H9 (cell line): ENCODE data around the gene EML1. TPM values are rescaled to one million over a fixed set of nuclear protein-coding genes. Genes with fewer than 3 reads are reported as not detected.

Experiments
- DNase-seq: peaks from one replicate; pipeline ENCODE4 v3.0.0-alpha.2; 2017
- H2AFZ ChIP-seq: one replicate; pipeline ENCODE4 v1.6.1; 2013; ENCODE audit warnings: mild to moderate bottlenecking, low read length, control low read depth, moderate library complexity
- H2AK5ac ChIP-seq: 2 replicates; pipeline ENCODE4 v1.6.1; 2013; ENCODE audit warnings: low read length, control low read depth, mixed read lengths; ENCODE audit not compliant: insufficient read length
- H2BK120ac ChIP-seq: one replicate; pipeline ENCODE4 v1.6.1; 2013; ENCODE audit warnings: low read depth, mild to moderate bottlenecking, low read length, control low read depth, inconsistent platforms; ENCODE audit not compliant: poor library complexity, severe bottlenecking
- H2BK12ac ChIP-seq: 2 replicates; pipeline ENCODE4 v1.6.1; 2013; ENCODE audit warnings: low read length, control low read depth, mixed read lengths, low read depth; ENCODE audit not compliant: insufficient read length
- H2BK15ac ChIP-seq: 2 replicates; pipeline ENCODE4 v1.6.1; 2013; ENCODE audit warnings: low read depth, low read length, control low read depth
- H2BK20ac ChIP-seq: one replicate; pipeline ENCODE4 v1.6.1; 2013; ENCODE audit warnings: low read depth, mild to moderate bottlenecking, low read length, control low read depth, inconsistent platforms; ENCODE audit not compliant: poor library complexity, severe bottlenecking
- H2BK5ac ChIP-seq: 2 replicates; pipeline ENCODE4 v1.6.1; 2013; ENCODE audit warnings: low read length, control low read depth, mixed read lengths; ENCODE audit not compliant: insufficient read length
- H3K14ac ChIP-seq: 2 replicates; pipeline ENCODE4 v1.6.1; 2013; ENCODE audit warnings: low read length, control low read depth; ENCODE audit not compliant: insufficient read depth
- H3K18ac ChIP-seq: 2 replicates; pipeline ENCODE4 v1.6.1; 2013; ENCODE audit warnings: low read depth, mild to moderate bottlenecking, mixed read lengths, low read length, control low read depth; ENCODE audit not compliant: insufficient read length
- H3K23ac ChIP-seq: 2 replicates; pipeline ENCODE4 v1.6.1; 2013; ENCODE audit warnings: low read length, control low read depth, mixed read lengths, low read depth; ENCODE audit not compliant: insufficient read length
- H3K23me2 ChIP-seq: 2 replicates; pipeline ENCODE4 v1.6.1; 2013; ENCODE audit warnings: low read depth, mild to moderate bottlenecking, mixed read lengths, low read length, control low read depth; ENCODE audit not compliant: insufficient read length, poor library complexity, severe bottlenecking
- H3K27ac ChIP-seq: 2 replicates; pipeline ENCODE4 v1.5.1; 2013; ENCODE audit warnings: low read length, control low read depth, mixed read lengths, low read depth; ENCODE audit not compliant: insufficient read length
- H3K27me3 ChIP-seq: 2 replicates; pipeline ENCODE4 v1.6.1; 2013; ENCODE audit warnings: low read length, control low read depth, inconsistent platforms; ENCODE audit not compliant: insufficient read depth
- H3K4ac ChIP-seq: 2 replicates; pipeline ENCODE4 v1.6.1; 2013; ENCODE audit warnings: low read depth, mild to moderate bottlenecking, control low read depth, inconsistent platforms, low read length, moderate library complexity
- H3K4me1 ChIP-seq: 2 replicates; pipeline ENCODE4 v1.6.1; 2013; ENCODE audit warnings: low read length, control low read depth, inconsistent platforms; ENCODE audit not compliant: insufficient read depth
- H3K4me2 ChIP-seq: 2 replicates; pipeline ENCODE4 v1.6.1; 2013; ENCODE audit warnings: low read length, control low read depth, mixed read lengths; ENCODE audit not compliant: insufficient read length, insufficient read depth
- H3K56ac ChIP-seq: 2 replicates; pipeline ENCODE4 v1.6.1; 2013; ENCODE audit warnings: low read depth, mild to moderate bottlenecking, mixed read lengths, low read length, control low read depth; ENCODE audit not compliant: insufficient read length
- H3K79me1 ChIP-seq: 2 replicates; pipeline ENCODE4 v1.6.1; 2013; ENCODE audit warnings: low read depth, mild to moderate bottlenecking, moderate library complexity, low read length, control low read depth, inconsistent platforms; ENCODE audit not compliant: insufficient read depth, poor library complexity, severe bottlenecking
- H3K79me2 ChIP-seq: 2 replicates; pipeline ENCODE4 v1.6.1; 2013; ENCODE audit warnings: low read length, control low read depth, inconsistent platforms; ENCODE audit not compliant: insufficient read depth
- H3K9ac ChIP-seq: 2 replicates; pipeline ENCODE4 v1.6.1; 2013; ENCODE audit warnings: low read length, control low read depth, mixed read lengths; ENCODE audit not compliant: insufficient read length; ENCODE audit errors: extremely low read depth
- H3K9me3 ChIP-seq: one replicate; pipeline ENCODE4 v1.6.1; 2013; ENCODE audit warnings: low read depth, low read length, inconsistent platforms; ENCODE audit not compliant: control insufficient read depth
- H3T11ph ChIP-seq: one replicate; pipeline ENCODE4 v1.6.1; 2013; ENCODE audit warnings: mild to moderate bottlenecking, low read length, control low read depth, inconsistent platforms
- H4K20me1 ChIP-seq: one replicate; pipeline ENCODE4 v1.6.1; 2013; ENCODE audit not compliant: control insufficient read depth, insufficient read length, insufficient read depth
- H4K5ac ChIP-seq: 2 replicates; pipeline ENCODE4 v1.6.1; 2013; ENCODE audit warnings: low read depth, mild to moderate bottlenecking, mixed read lengths, low read length, control low read depth; ENCODE audit not compliant: insufficient read length
- H4K8ac ChIP-seq: replicated peaks from 2 replicates; pipeline ENCODE4 v1.6.1; 2013; ENCODE audit warnings: low read length, control low read depth, mixed read lengths, low read depth; ENCODE audit not compliant: insufficient read length
- H4K91ac ChIP-seq: 2 replicates; pipeline ENCODE4 v1.6.1; 2013; ENCODE audit warnings: low read depth, mild to moderate bottlenecking, moderate library complexity, mixed read lengths, low read length, control low read depth; ENCODE audit not compliant: insufficient read length
- H3K27ac Mint-ChIP-seq, 3 experiments: 2 replicates in 2 of 3; 3 replicates in 1 of 3; pipeline ENCODE4 v1.8.0; 2020 to 2021; ENCODE audit warnings: mixed read lengths in 3 of 3, mild to moderate bottlenecking in 1 of 3, moderate library complexity in 1 of 3
- H3K27me3 Mint-ChIP-seq: 2 replicates; pipeline ENCODE4 v1.8.0; 2021; ENCODE audit warnings: low read depth, mild to moderate bottlenecking, moderate library complexity, mixed read lengths
- H3K36me3 Mint-ChIP-seq, 3 experiments: 2 replicates in 2 of 3; 3 replicates in 1 of 3; pipeline ENCODE4 v1.8.0; 2020 to 2021; ENCODE audit warnings: low read depth in 3 of 3, mixed read lengths in 3 of 3; ENCODE audit not compliant: insufficient read depth in 1 of 3
- H3K4me1 Mint-ChIP-seq, 2 experiments: 2 replicates each; pipeline ENCODE4 v1.8.0; 2020; ENCODE audit warnings: mixed read lengths in 2 of 2
- H3K4me3 Mint-ChIP-seq, 2 experiments: 2 replicates in 1 of 2; 3 replicates in 1 of 2; pipeline ENCODE4 v1.8.0; 2020 to 2021; ENCODE audit warnings: mild to moderate bottlenecking in 2 of 2, mixed read lengths in 2 of 2, moderate library complexity in 1 of 2
- H3K9me3 Mint-ChIP-seq, 2 experiments: 2 replicates in 1 of 2; 3 replicates in 1 of 2; pipeline ENCODE4 v1.8.0; 2020; ENCODE audit warnings: mild to moderate bottlenecking in 2 of 2, mixed read lengths in 2 of 2, moderate library complexity in 1 of 2
- WGBS: extraction: QIAGEN DNeasy Blood & Tissue Kit; methylation state at CpG from one replicate; pipeline ENCODE4 v1.1.7; 2013; ENCODE audit warnings: missing lambda C conversion rate, low lambda C conversion rate, mixed read lengths; ENCODE audit not compliant: insufficient read length; ENCODE audit errors: extremely low coverage; 5-methylcytosine and 5-hydroxymethylcytosine counted together
- total RNA-seq: library from RNA; stranded (reverse); gene quantifications from 2 replicates; pipeline ENCODE4 v1.2.1, GENCODE V29; 2021
- TF ChIP-seq, protein P1 (sequence below): fragments of 200-600 bp; sonication (generic); conservative IDR thresholded peaks from 3 replicates; pipeline ENCODE4 v1.8.0; 2021; ENCODE audit warnings: antibody characterized with exemption, mild to moderate bottlenecking

Gene EML1
- total RNA-seq, 1 experiment from 2014 or later: 16.7 TPM

- H3K4ac ChIP-seq: no peak overlapping the region
- no peaks in the 10 kb centered on the region for H4K20me1 ChIP-seq
- H2BK20ac ChIP-seq: no peak overlapping the region
- H2BK5ac ChIP-seq: no peak overlapping the region
- H3K27me3 Mint-ChIP-seq: no peaks in the 10 kb centered on the region
- H3K9me3 Mint-ChIP-seq: no peaks in the 10 kb centered on the region
- H3K56ac ChIP-seq: no peak overlapping the region
- no peak overlapping the region for H4K91ac ChIP-seq
- no peak overlapping the region for H3K27ac ChIP-seq
- H3K9me3 ChIP-seq: no peaks in the 10 kb centered on the region
- no peak overlapping the region; a peak in 1 of 7 replicates for H3K27ac Mint-ChIP-seq
- H3K4me3 Mint-ChIP-seq: no peak overlapping the region
- no CpG with 5 or more reads among the region's 10 CpGs for WGBS
- H3K9ac ChIP-seq: no peak overlapping the region
- no peak overlapping the region for H3K4me2 ChIP-seq
- no peak overlapping the region for H2AK5ac ChIP-seq
- no peaks in the 10 kb centered on the region for H3K23me2 ChIP-seq
- H3K4me1 ChIP-seq: peaks cover 6% of the 10 kb centered on the region; the same call in 1 of the 2 replicates
- H3K79me1 ChIP-seq: no peaks in the 10 kb centered on the region
- H2BK120ac ChIP-seq: no peak overlapping the region
- H3T11ph ChIP-seq: no peak overlapping the region
- no peak overlapping the region for H3K23ac ChIP-seq
- H2AFZ ChIP-seq: no peak overlapping the region
- H3K27me3 ChIP-seq: no peaks in the 10 kb centered on the region
- no peak overlapping the region for H2BK15ac ChIP-seq
- H3K79me2 ChIP-seq: no peaks in the 10 kb centered on the region
- H4K5ac ChIP-seq: no peak overlapping the region
- no peak overlapping the region for H3K18ac ChIP-seq
- peaks cover 26 to 28% of the 10 kb centered on the region in 2 experiments for H3K4me1 Mint-ChIP-seq
- peaks cover 0 to 3% (median 0%) of the 10 kb centered on the region in 3 experiments; a peak in 1 of 7 replicates for H3K36me3 Mint-ChIP-seq
- H3K14ac ChIP-seq: no peak overlapping the region
- H2BK12ac ChIP-seq: no peak overlapping the region
- H4K8ac ChIP-seq: no peak overlapping the region
- TF ChIP-seq, protein P1, sequence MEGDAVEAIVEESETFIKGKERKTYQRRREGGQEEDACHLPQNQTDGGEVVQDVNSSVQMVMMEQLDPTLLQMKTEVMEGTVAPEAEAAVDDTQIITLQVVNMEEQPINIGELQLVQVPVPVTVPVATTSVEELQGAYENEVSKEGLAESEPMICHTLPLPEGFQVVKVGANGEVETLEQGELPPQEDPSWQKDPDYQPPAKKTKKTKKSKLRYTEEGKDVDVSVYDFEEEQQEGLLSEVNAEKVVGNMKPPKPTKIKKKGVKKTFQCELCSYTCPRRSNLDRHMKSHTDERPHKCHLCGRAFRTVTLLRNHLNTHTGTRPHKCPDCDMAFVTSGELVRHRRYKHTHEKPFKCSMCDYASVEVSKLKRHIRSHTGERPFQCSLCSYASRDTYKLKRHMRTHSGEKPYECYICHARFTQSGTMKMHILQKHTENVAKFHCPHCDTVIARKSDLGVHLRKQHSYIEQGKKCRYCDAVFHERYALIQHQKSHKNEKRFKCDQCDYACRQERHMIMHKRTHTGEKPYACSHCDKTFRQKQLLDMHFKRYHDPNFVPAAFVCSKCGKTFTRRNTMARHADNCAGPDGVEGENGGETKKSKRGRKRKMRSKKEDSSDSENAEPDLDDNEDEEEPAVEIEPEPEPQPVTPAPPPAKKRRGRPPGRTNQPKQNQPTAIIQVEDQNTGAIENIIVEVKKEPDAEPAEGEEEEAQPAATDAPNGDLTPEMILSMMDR: no peak
- no peak for DNase-seq
Observed at GRCh38 chr14:99820702-99821331, 27.6 kb downstream of the EML1 start.
